ENCODE data around the gene ADGRB3. TPM values are rescaled to one million over a fixed set of nuclear protein-coding genes. Genes with fewer than 3 reads are reported as not detected.
"Not testable (repeated sequence)": the region's sequence is repeated elsewhere in the genome, so short reads cannot be mapped to it uniquely, and the experiment has no call there.

Gene ADGRB3
- total and polyA plus RNA-seq, 4 donors: 0.47 to 24.6 (median 1.9) TPM

DNA sequence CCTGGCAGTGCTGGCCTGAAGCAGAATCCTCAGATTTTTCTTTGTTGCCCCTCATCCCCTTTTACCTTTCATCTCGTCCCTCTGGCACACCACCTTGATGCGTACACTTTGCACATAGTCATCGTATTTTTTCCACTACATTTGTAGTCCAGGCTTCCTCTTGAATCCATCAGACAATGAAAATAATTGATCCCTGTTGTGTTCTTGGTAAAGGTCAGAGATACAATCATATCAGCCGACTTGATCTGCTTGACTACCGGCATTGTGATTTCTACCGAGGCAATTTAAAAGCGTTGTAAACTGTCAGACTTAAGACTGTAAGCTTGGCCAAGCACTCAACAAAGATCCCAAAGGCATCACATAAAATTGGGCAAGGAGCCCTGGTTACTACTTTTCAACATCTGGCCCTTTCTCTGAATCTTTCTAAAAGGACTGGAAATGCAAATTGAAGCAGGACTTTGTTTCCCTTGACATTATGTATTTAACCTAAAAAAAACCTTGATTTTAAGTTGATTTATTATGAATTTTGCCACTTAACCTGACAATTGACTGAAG lies 649.2 kb downstream of the ADGRB3 start:
- peaks cover 0 to 3% (median 0%) of the 10 kb centered on the region in 4 donors for H3K9me3 ChIP-seq (ENCODE audit: control insufficient read depth in 4 of 4, insufficient read depth in 3 of 4, low read length in 3 of 4)
- H3K27me3 ChIP-seq (ENCODE audit: control insufficient read depth in 3 of 3, insufficient read depth in 3 of 3, low read length in 2 of 3): no peaks in the 10 kb centered on the region
- DNase-seq (no peak), ATAC-seq (ENCODE audit: insufficient read depth, low FRiP score) (no peak)
- H3K9ac ChIP-seq (ENCODE audit: insufficient read depth in 1 of 2, low read length in 2 of 2): no peak overlapping the region
- TF ChIP-seq, protein P1, sequence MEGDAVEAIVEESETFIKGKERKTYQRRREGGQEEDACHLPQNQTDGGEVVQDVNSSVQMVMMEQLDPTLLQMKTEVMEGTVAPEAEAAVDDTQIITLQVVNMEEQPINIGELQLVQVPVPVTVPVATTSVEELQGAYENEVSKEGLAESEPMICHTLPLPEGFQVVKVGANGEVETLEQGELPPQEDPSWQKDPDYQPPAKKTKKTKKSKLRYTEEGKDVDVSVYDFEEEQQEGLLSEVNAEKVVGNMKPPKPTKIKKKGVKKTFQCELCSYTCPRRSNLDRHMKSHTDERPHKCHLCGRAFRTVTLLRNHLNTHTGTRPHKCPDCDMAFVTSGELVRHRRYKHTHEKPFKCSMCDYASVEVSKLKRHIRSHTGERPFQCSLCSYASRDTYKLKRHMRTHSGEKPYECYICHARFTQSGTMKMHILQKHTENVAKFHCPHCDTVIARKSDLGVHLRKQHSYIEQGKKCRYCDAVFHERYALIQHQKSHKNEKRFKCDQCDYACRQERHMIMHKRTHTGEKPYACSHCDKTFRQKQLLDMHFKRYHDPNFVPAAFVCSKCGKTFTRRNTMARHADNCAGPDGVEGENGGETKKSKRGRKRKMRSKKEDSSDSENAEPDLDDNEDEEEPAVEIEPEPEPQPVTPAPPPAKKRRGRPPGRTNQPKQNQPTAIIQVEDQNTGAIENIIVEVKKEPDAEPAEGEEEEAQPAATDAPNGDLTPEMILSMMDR (IDR thresholded peaks at IDR 0.05; ENCODE audit: control extremely low read depth, extremely low read depth): no peak
- H3K4me3 ChIP-seq: no peak overlapping the region
- H3K4me1 ChIP-seq (ENCODE audit: control insufficient read depth in 5 of 5, insufficient read depth in 5 of 5, low read length in 5 of 5): no peaks in the 10 kb centered on the region
- H3K27ac ChIP-seq (ENCODE audit: low read depth in 1 of 2, low read length in 1 of 2): no peak overlapping the region
- 74 to 78% methylated on average over 7 of the region's 7 CpGs for WGBS, 2 donors
- H3K36me3 ChIP-seq (ENCODE audit: control insufficient read depth in 4 of 4, insufficient read depth in 4 of 4, low read length in 4 of 4): peaks cover 0 to 4% (median 0%) of the 10 kb centered on the region in 4 donors

DNA sequence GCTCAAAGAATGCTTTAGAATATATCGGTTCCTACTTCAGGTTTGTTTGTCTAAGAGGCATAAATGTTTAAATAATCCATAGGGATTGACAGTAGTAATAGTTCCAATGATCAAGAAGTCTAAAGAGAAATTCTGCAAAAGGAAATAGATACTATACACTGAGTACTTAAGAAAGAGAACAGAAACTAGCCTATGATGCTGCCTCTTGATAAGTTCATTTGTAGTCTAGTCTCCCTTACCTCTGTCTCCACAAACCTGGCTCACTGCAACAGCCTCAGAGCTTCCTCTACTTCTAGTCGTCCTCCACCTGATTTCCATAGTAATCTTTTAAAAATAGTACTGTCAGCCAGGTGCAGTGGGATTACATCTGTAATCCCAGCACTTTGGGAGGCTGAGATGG lies 650.0 kb downstream of the ADGRB3 start:
- TF ChIP-seq, protein P1 (IDR thresholded peaks at IDR 0.05; ENCODE audit: control extremely low read depth, extremely low read depth): no peak
- no peak overlapping the region for H3K9ac ChIP-seq (ENCODE audit: insufficient read depth in 1 of 2, low read length in 2 of 2)
- 59 to 84% methylated on average over 2 of the region's 2 CpGs for WGBS, 2 donors
- DNase-seq (no peak), ATAC-seq (ENCODE audit: insufficient read depth, low FRiP score) (no peak)
- peaks cover 0 to 3% (median 0%) of the 10 kb centered on the region in 4 donors for H3K9me3 ChIP-seq (ENCODE audit: control insufficient read depth in 4 of 4, insufficient read depth in 3 of 4, low read length in 3 of 4)
- H3K27ac ChIP-seq (ENCODE audit: low read depth in 1 of 2, low read length in 1 of 2): no peak overlapping the region
- no peak overlapping the region for H3K4me3 ChIP-seq
- H3K27me3 ChIP-seq (ENCODE audit: control insufficient read depth in 3 of 3, insufficient read depth in 3 of 3, low read length in 2 of 3): no peaks in the 10 kb centered on the region
- H3K4me1 ChIP-seq (ENCODE audit: control insufficient read depth in 5 of 5, insufficient read depth in 5 of 5, low read length in 5 of 5): no peaks in the 10 kb centered on the region
- H3K36me3 ChIP-seq (ENCODE audit: control insufficient read depth in 4 of 4, insufficient read depth in 4 of 4, low read length in 4 of 4): peaks cover 0 to 4% (median 0%) of the 10 kb centered on the region in 4 donors

DNA sequence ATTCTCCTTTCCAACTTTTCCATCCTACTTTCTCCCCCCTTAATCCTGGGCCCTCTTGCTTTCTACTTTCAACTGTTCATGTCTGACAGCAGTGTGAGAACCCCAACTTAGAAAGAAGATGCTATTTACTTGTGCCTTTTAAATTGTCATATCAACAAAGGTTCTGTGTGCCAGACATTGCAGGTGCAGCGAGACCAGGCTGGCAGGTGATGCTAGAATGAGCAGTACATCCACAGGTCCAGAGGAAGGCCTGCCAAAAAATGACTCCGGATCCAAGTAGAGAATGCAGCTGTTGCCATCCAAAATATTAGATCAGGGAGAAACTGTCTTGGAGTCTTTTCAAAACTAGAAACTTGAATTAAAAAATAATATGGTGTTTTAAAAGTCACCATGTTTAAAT lies 651.2 kb downstream of the ADGRB3 start:
- Histone ChIP-seq H3K27me3 (ENCODE audit: control insufficient read depth in 3 of 3, insufficient read depth in 3 of 3, low read length in 2 of 3) (no peaks in the 10 kb centered on the region), H3K9me3 (ENCODE audit: control insufficient read depth in 4 of 4, insufficient read depth in 3 of 4, low read length in 3 of 4) (peaks cover 0 to 3% (median 0%) of the 10 kb centered on the region in 4 donors), H3K4me1 (ENCODE audit: control insufficient read depth in 5 of 5, insufficient read depth in 5 of 5, low read length in 5 of 5) (no peaks in the 10 kb centered on the region), H3K27ac (ENCODE audit: low read depth in 1 of 2, low read length in 1 of 2) (no peak overlapping the region), H3K4me3 (no peak overlapping the region), H3K36me3 (ENCODE audit: control insufficient read depth in 4 of 4, insufficient read depth in 4 of 4, low read length in 4 of 4) (peaks cover 0 to 4% (median 0%) of the 10 kb centered on the region in 4 donors), H3K9ac (ENCODE audit: insufficient read depth in 1 of 2, low read length in 2 of 2) (no peak overlapping the region)
- TF ChIP-seq, protein P1 (IDR thresholded peaks at IDR 0.05; ENCODE audit: control extremely low read depth, extremely low read depth): no peak
- DNase-seq (no peak), ATAC-seq (ENCODE audit: insufficient read depth, low FRiP score) (no peak)
- WGBS, 2 donors: 77 to 87% methylated on average over 2 of the region's 2 CpGs

DNA sequence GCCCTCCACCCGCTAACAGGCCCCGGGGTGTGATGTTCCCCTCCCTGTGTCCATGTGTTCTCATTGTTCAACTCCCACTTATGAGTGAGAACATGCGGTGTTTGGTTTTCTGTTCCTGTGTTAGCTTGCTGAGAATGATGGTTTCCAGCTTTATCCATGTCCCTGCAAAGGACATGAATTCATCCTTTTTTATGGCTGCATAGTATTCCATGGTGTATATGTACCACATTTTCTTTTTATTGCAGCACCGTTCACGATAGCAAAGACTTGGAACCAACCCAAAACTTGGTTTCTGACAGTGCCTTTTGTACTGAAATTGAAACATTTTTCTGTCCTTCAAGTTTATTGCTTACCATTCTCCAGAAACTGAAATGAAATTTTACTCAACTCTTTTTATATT lies 653.1 kb downstream of the ADGRB3 start:
- 92 to 94% methylated on average over 5 of the region's 5 CpGs for WGBS, 2 donors

More for the DNA sequence above, 653.1 kb downstream of the ADGRB3 start:
- not testable (repeated sequence) for H3K9me3 ChIP-seq (ENCODE audit: control insufficient read depth in 4 of 4, insufficient read depth in 3 of 4, low read length in 3 of 4); H3K4me3 ChIP-seq; H3K27me3 ChIP-seq (ENCODE audit: control insufficient read depth in 3 of 3, insufficient read depth in 3 of 3, low read length in 2 of 3); DNase-seq; ATAC-seq (ENCODE audit: insufficient read depth, low FRiP score); H3K4me1 ChIP-seq (ENCODE audit: control insufficient read depth in 5 of 5, insufficient read depth in 5 of 5, low read length in 5 of 5); H3K9ac ChIP-seq (ENCODE audit: insufficient read depth in 1 of 2, low read length in 2 of 2); H3K36me3 ChIP-seq (ENCODE audit: control insufficient read depth in 4 of 4, insufficient read depth in 4 of 4, low read length in 4 of 4); H3K27ac ChIP-seq (ENCODE audit: low read depth in 1 of 2, low read length in 1 of 2)
